Stimulated activated CD4-positive, alpha-beta T cell treated with anti-CD3 and anti-CD28 coated beads, Interleukin-2, amount 100 ng/mL, for 48 hours (primary cell): ENCODE results near the gene AEBP1.

ENCODE experiments used
- DNase-seq, 2 donors: peaks; one replicate each; pipeline ENCODE4 v3.0.0-alpha.2; 2020

The AEBP1 gene

DNA sequence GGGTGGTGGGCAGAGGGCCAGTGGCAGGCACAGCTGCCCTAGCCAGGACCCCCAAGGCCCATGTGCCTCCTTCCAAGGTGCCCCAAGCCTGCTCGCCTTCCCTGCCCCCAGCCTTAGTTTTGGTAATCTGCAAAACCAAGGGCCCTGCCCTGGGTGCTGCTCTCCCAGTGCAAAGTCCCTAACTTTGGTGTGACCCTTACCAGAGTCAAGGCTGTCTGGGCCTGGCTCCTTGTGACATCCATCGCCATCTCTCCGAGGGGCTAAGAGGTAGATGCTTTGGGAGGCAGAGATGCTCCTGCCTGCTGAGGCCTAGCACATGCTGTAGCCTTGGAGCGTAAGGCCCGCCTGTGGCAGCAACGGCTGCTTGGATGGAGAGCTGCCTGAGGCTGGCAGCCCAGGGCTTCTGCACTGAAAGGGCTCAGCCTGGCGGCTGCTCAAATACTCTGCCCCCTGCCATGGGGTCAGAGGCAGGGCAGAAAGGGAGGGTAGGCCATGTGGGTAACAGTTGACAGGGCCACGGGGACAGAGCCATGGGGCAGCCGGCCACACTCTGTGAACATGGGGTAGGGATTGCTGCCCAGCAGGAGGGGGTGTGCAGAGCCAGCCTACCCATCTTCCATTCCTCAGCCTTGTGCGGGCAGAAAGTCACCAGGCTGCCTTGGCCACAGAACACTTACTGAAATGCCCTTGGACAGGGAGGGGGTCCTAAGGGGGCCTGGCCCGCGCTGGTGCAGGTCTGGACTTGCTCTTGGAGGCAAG lies 54.9 kb downstream of the AEBP1 start:
- no peak for DNase-seq

DNA sequence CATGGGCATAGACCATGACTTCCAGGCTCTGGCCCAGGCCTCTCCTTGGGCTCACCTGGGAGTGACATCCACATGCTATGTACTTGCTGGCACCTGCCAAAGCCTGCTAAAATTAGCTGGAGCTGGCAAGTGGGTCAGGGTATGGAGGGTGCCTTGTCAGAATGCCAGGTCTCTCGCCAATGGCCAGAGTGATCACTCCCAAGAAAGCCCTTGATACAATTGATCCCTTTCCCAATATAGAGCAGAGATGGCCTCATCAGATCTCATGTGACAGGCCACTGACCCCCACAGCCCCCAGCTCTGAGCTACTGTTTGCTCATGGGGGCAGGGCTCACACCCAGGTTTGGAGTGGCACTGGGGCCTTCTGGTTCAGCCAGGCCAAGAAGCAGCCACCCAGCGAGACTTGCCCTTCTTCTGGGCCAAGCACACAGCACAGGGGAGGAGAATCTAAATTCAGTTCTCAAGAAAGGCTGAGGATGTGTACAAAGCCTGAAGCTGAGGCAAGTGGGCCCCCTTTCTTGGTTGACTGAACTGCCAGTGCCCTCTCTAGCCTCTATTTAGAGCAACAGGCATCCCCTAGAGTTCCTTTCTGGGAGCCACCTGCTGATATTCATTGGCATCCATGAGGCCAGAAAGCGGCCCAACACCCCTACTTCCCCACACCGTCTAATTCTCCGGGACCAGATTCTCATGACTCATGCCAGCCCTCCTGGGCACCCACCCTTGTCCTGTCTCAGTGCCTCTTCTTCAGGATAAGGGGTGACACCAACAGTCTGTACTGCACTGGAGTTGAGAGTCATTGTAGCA lies 55.9 kb downstream of the AEBP1 start:
- DNase-seq, result no peak

DNA sequence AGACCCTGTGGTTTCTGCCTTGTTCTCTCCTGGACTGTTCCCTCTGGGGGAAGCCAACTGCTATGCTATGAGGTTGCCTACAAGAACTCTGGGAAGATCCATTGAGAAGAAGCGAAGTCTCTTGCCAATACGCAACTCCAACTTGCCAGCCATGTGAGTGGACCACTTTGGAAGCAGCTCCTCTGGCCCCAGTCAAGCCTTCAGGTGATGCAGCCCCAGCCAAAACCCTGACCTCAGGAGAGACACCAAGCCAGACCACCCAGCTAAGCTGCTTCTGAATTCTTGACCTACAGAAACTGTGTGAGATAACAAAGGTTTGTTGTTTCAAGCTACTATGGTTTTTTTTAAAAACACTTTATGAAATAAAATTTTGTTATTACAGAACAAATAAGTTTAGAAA lies 57.2 kb downstream of the AEBP1 start:
- no peak for DNase-seq

DNA sequence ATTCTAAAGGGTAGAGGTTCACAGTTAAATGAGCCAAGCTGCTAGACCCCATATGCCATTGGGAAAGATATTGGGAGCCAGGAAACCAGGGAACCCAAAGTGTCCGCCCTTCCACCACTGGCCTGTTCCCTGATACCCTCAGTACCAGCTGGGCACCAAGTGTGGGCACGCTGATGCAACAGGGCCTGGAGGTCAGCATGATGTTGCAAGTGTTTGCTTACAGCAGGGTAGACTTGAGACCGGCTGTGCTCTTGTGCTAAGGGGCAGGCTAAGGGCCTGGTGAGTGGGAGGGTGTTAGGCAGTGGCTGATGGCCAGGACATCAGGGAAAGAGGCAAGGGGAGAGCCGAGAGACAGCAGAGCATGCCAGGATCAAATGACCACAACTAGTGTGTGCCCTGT lies 58.0 kb downstream of the AEBP1 start:
- no peak for DNase-seq

DNA sequence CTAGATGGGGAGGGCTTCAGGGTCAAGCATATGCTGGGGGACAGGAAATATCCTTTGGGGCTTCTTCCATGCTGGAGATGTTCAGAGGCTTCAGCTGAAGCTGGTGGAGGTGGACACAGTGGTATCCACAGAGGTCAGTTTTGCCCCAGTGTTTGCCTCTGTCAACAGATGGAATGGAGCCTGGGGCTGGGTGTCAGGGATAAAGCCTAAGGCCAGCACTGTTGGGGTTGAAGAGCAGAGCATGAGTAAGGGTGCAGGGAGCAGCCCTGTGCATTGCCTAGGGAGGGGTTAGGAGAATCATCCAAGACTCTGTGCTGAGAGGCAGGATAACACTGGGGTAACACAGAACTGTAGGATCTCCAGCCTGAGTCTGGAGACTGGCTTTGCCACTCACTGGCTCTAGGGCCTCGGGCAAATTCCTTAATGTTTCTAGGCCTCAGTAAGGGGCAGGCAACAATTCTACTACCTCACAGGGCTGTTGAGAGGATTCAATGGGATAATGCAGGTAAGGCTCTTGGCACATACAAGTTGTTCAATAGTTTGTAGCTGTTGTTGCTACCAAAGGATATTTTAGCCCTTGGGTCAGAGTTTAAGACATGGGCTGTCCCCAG lies 58.7 kb downstream of the AEBP1 start:
- no peak for DNase-seq

DNA sequence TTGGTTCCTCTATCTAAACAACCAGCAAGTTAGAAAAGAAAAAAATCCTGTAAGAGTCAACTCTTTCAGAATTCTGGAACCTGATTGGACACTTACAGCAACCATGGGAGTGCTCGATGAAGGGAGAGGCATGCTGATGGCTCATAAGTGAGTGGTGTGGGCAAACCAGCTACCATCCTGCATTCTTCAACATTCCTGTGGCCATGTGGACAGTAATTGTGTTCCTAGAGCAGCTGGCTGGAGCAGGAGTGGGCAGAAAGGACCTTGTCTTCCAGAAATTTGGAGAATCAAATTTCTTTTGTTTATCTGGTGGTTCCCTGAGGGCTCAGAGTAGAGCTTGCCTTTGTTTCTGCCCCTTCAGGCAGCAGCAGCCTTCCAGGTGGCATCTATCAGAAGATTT lies 59.4 kb downstream of the AEBP1 start:
- DNase-seq, result no peak
